ENCODE results near the gene ABCA13. TPM values are rescaled to one million over a fixed set of nuclear protein-coding genes. Genes with fewer than 3 reads are reported as not detected.

Gene ABCA13
- total RNA-seq, 1 donor from 2014 or later = not detected

DNA sequence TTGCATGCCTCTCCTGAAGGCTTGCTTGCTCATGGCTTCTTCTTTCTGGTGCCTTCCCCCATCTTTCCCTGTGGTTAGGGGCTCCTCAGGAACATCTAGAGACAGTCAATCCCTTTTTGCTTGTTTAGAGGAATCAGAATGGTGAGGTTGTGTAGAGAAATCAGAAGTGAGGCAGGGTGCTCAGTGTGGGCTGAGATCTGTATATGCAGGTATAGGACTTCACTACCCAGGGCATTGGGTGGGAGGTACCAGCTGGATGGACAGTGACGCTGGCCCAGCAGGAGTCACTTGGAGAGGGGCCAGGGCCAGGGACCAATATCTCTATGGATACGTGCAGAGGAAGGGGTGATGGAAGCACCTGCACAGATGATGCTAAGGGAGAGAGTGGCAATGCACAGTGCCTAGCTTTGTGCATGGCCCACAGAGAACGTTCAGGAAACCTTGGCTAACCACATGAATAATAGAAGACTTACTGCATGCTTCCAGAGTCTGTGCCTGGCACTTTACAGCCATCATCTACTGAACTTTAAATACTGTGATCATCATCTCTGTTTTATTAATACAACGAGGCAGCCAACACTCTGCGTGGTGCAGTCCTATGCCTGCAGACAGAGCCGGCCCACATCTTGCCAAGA lies 255.2 kb downstream of the ABCA13 start:
- TF ChIP-seq CTCF (IDR thresholded peaks at IDR 0.05; ENCODE audit: borderline replicate concordance) = no peak
- intact Hi-C loops (cut with micrococcal nuclease) = no loop called here

GRCh38 chr7:48426966-48427555 lies 255.8 kb downstream of the ABCA13 start:
- DNase-seq = no peak
- TF ChIP-seq CTCF (IDR thresholded peaks at IDR 0.05; ENCODE audit: borderline replicate concordance) = no peak
- intact Hi-C loops (cut with micrococcal nuclease) = no loop called here
- H3K36me3 ChIP-seq = no peaks in the 10 kb centered on the region
- no peak overlapping the region for H3K27ac ChIP-seq (replicated peaks)
- no peaks in the 10 kb centered on the region for H3K9me3 ChIP-seq (replicated peaks)
- no peak overlapping the region for H3K4me3 ChIP-seq
- H3K4me1 ChIP-seq = no peaks in the 10 kb centered on the region
- no peaks in the 10 kb centered on the region for H3K27me3 ChIP-seq (ENCODE audit: low read depth)

More for the DNA sequence above, 255.2 kb downstream of the ABCA13 start:
- H3K4me3 ChIP-seq = no peak overlapping the region
- no peaks in the 10 kb centered on the region for H3K36me3 ChIP-seq
- H3K27me3 ChIP-seq (ENCODE audit: low read depth) = no peaks in the 10 kb centered on the region
- no peaks in the 10 kb centered on the region for H3K4me1 ChIP-seq
- no peak overlapping the region for H3K27ac ChIP-seq (replicated peaks)
- no peak for DNase-seq
- no peaks in the 10 kb centered on the region for H3K9me3 ChIP-seq (replicated peaks)

DNA sequence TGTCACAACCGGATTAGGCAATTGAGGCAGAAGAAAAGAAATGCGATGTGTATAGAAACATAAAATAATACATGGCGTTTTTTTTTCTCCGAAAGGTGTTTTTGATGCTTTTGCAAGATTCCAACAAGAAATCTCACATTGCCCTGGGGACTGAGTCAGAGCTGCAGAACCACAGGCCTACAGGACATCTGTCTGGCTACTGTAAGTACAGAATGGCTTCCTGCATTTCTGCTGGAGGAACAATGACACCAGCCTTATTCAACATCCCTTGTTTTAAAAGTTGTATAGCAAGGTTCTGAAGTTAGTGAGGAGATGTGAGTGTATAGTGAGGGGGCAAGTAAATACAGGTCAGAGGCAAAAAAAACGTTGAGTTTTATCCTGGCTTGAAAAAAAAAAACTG lies 256.4 kb downstream of the ABCA13 start:
- Histone ChIP-seq H3K9me3 (replicated peaks) (no peaks in the 10 kb centered on the region), H3K36me3 (no peaks in the 10 kb centered on the region), H3K4me3 (no peak overlapping the region), H3K27ac (replicated peaks) (no peak overlapping the region), H3K27me3 (ENCODE audit: low read depth) (no peaks in the 10 kb centered on the region), H3K4me1 (no peaks in the 10 kb centered on the region)
- DNase-seq = no peak
- intact Hi-C loops (cut with micrococcal nuclease) = no loop called here
- no peak for TF ChIP-seq CTCF (IDR thresholded peaks at IDR 0.05; ENCODE audit: borderline replicate concordance)

GRCh38 chr7:48428091-48428684 lies 256.9 kb downstream of the ABCA13 start:
- Histone ChIP-seq H3K4me1 (no peaks in the 10 kb centered on the region), H3K27ac (replicated peaks) (no peak overlapping the region), H3K27me3 (ENCODE audit: low read depth) (no peaks in the 10 kb centered on the region), H3K9me3 (replicated peaks) (no peaks in the 10 kb centered on the region), H3K4me3 (no peak overlapping the region), H3K36me3 (no peaks in the 10 kb centered on the region)
- intact Hi-C loops (cut with micrococcal nuclease) = no loop called here
- TF ChIP-seq CTCF (IDR thresholded peaks at IDR 0.05; ENCODE audit: borderline replicate concordance) = no peak
- no peak for DNase-seq

- Histone ChIP-seq H3K9me3 (replicated peaks) (no peaks in the 10 kb centered on the region), H3K27ac (replicated peaks) (no peak overlapping the region), H3K4me3 (no peak overlapping the region), H3K27me3 (ENCODE audit: low read depth) (no peaks in the 10 kb centered on the region), H3K36me3 (no peaks in the 10 kb centered on the region), H3K4me1 (no peaks in the 10 kb centered on the region)
- TF ChIP-seq CTCF (IDR thresholded peaks at IDR 0.05; ENCODE audit: borderline replicate concordance) = no peak
- no peak for DNase-seq
- intact Hi-C loops (cut with micrococcal nuclease) = no loop called here
Measured at GRCh38 chr7:48429117-48429516, 257.9 kb downstream of the ABCA13 start.

Measured in left ventricle myocardium inferior (tissue), 1 donor.